WTC11 (cell line): ENCODE results near the gene MAGI2. TPM values are rescaled to one million over a fixed set of nuclear protein-coding genes. Genes with fewer than 3 reads are reported as not detected.

Experiments
- ATAC-seq: fragments of 200-7000 bp; cut with Tn5 transposase; 2 replicates; pipeline ENCODE4 v1.10.0; 2021; ENCODE audit warnings: mild to moderate bottlenecking, moderate library complexity
- CTCF ChIA-PET: fragments of 300-600 bp; sonication (Branson Sonifier 250); formaldehyde crosslinking; loops from one replicate; lab custom pipeline; 2021; ENCODE audit warnings: antibody characterized with exemption; lab: Charles Lee
- POLR2A ChIA-PET: fragments of 350-600 bp; sonication (Branson Sonifier 250); formaldehyde crosslinking; loops from one replicate; lab custom pipeline; 2021; ENCODE audit warnings: antibody characterized with exemption; lab: Charles Lee
- DNase-seq: peaks from one replicate; pipeline ENCODE4 v3.0.0; 2021; ENCODE audit warnings: low spot score
- H3K27ac Mint-ChIP-seq: 2 replicates; pipeline ENCODE4 v1.8.0; 2021; ENCODE audit warnings: mixed read lengths
- H3K27me3 Mint-ChIP-seq: 2 replicates; pipeline ENCODE4 v1.8.0; 2021; ENCODE audit warnings: low read depth, mild to moderate bottlenecking, moderate library complexity, mixed read lengths
- H3K36me3 Mint-ChIP-seq: 2 replicates; pipeline ENCODE4 v1.8.0; 2021; ENCODE audit warnings: mixed read lengths
- H3K4me1 Mint-ChIP-seq: 2 replicates; pipeline ENCODE4 v1.8.0; 2022; ENCODE audit warnings: mixed read lengths
- H3K4me3 Mint-ChIP-seq: 2 replicates; pipeline ENCODE4 v1.8.0; 2021; ENCODE audit warnings: mild to moderate bottlenecking, moderate library complexity, mixed read lengths
- H3K9me3 Mint-ChIP-seq: 2 replicates; pipeline ENCODE4 v1.8.0; 2021; ENCODE audit warnings: mixed read lengths
- AFF4 ChIP-seq: sonication (generic); formaldehyde crosslinking; IDR thresholded peaks from 2 replicates; pipeline ENCODE4 v1.8.1; 2023; ENCODE audit warnings: mild to moderate bottlenecking, missing genetic modification reagents, borderline replicate concordance
- CTCF ChIP-seq: fragments of 200-600 bp; IDR thresholded peaks from 2 replicates; pipeline ENCODE4 v1.8.0; 2022; ENCODE audit warnings: antibody characterized with exemption
- GABPB1 ChIP-seq: sonication (generic); formaldehyde crosslinking; IDR thresholded peaks from 2 replicates; pipeline ENCODE4 v1.8.1; 2023; ENCODE audit warnings: mild to moderate bottlenecking, missing genetic modification reagents
- MXD4 ChIP-seq: fragments of 250-450 bp; sonication (Bioruptor Pico); IDR thresholded peaks from 2 replicates; pipeline ENCODE4 v1.8.0; 2021; ENCODE audit warnings: mild to moderate bottlenecking, moderate library complexity, borderline replicate concordance
- NR2C2 ChIP-seq: sonication (generic); formaldehyde crosslinking; IDR thresholded peaks from 2 replicates; pipeline ENCODE4 v1.8.0; 2022; ENCODE audit warnings: mild to moderate bottlenecking, missing genetic modification reagents
- OVOL2 ChIP-seq: fragments of 250-450 bp; sonication (Bioruptor Pico); IDR thresholded peaks from 2 replicates; pipeline ENCODE4 v1.9.0; 2021; ENCODE audit warnings: mild to moderate bottlenecking, borderline replicate concordance
- RELA ChIP-seq: sonication (generic); formaldehyde crosslinking; IDR thresholded peaks from 2 replicates; pipeline ENCODE4 v1.8.1; 2022; ENCODE audit warnings: missing genetic modification reagents, mild to moderate bottlenecking, borderline replicate concordance
- TEAD4 ChIP-seq: sonication (generic); formaldehyde crosslinking; IDR thresholded peaks from 2 replicates; pipeline ENCODE4 v1.8.0; 2022; ENCODE audit warnings: mild to moderate bottlenecking, missing genetic modification reagents
- ZNF263 ChIP-seq: sonication (generic); formaldehyde crosslinking; IDR thresholded peaks from 2 replicates; pipeline ENCODE4 v1.8.1; 2022; ENCODE audit warnings: low read depth, mild to moderate bottlenecking, moderate library complexity, missing genetic modification reagents
- ZNF317 ChIP-seq: sonication (generic); formaldehyde crosslinking; IDR thresholded peaks from 2 replicates; pipeline ENCODE4 v1.8.1; 2023; ENCODE audit warnings: low read depth, mild to moderate bottlenecking, moderate library complexity, missing genetic modification reagents, borderline replicate concordance
- ZNF532 ChIP-seq: fragments of 250-450 bp; sonication (Bioruptor Pico); IDR thresholded peaks from 2 replicates; pipeline ENCODE4 v1.9.0; 2021; ENCODE audit warnings: mild to moderate bottlenecking, borderline replicate concordance
- total RNA-seq: library from RNA; stranded (reverse); gene quantifications from 3 replicates; pipeline ENCODE4 v1.2.3, GENCODE V29; 2021
- TF ChIP-seq, protein P1 (sequence below): sonication (generic); formaldehyde crosslinking; IDR thresholded peaks from 2 replicates; pipeline ENCODE4 v1.8.0; 2022; ENCODE audit warnings: mild to moderate bottlenecking, missing genetic modification reagents
- TF ChIP-seq, protein P2 (sequence below): sonication (generic); formaldehyde crosslinking; IDR thresholded peaks from 2 replicates; pipeline ENCODE4 v1.8.1; 2022; ENCODE audit warnings: missing genetic modification reagents, borderline replicate concordance
- TF ChIP-seq, protein P3 (sequence below): sonication (generic); formaldehyde crosslinking; IDR thresholded peaks from 2 replicates; pipeline ENCODE4 v1.8.1; 2023; ENCODE audit warnings: mild to moderate bottlenecking, missing genetic modification reagents, moderate library complexity
- TF ChIP-seq, protein P4 (sequence below): sonication (generic); formaldehyde crosslinking; IDR thresholded peaks from 2 replicates; pipeline ENCODE4 v1.8.1; 2022; ENCODE audit warnings: mild to moderate bottlenecking, moderate library complexity, missing genetic modification reagents
- TF ChIP-seq, protein P5 (sequence below): sonication (generic); formaldehyde crosslinking; IDR thresholded peaks from 2 replicates; pipeline ENCODE4 v1.8.1; 2023; ENCODE audit warnings: mild to moderate bottlenecking, moderate library complexity, missing genetic modification reagents

MAGI2 gene
- total RNA-seq, 1 experiment from 2014 or later, result 26.6 TPM

- POLR2A ChIA-PET, result no interaction called here
- TF ChIP-seq AFF4 (CRISPR knock-in tag) (no peak), MXD4 (CRISPR knock-in tag) (no peak), TEAD4 (no peak), NR2C2 (no peak), OVOL2 (no peak), ZNF263 (CRISPR knock-in tag) (no peak)
- TF ChIP-seq, protein P1, sequence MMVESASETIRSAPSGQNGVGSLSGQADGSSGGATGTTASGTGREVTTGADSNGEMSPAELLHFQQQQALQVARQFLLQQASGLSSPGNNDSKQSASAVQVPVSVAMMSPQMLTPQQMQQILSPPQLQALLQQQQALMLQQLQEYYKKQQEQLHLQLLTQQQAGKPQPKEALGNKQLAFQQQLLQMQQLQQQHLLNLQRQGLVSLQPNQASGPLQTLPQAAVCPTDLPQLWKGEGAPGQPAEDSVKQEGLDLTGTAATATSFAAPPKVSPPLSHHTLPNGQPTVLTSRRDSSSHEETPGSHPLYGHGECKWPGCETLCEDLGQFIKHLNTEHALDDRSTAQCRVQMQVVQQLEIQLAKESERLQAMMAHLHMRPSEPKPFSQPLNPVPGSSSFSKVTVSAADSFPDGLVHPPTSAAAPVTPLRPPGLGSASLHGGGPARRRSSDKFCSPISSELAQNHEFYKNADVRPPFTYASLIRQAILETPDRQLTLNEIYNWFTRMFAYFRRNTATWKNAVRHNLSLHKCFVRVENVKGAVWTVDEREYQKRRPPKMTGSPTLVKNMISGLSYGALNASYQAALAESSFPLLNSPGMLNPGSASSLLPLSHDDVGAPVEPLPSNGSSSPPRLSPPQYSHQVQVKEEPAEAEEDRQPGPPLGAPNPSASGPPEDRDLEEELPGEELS, result no peak
- TF ChIP-seq, protein P2, sequence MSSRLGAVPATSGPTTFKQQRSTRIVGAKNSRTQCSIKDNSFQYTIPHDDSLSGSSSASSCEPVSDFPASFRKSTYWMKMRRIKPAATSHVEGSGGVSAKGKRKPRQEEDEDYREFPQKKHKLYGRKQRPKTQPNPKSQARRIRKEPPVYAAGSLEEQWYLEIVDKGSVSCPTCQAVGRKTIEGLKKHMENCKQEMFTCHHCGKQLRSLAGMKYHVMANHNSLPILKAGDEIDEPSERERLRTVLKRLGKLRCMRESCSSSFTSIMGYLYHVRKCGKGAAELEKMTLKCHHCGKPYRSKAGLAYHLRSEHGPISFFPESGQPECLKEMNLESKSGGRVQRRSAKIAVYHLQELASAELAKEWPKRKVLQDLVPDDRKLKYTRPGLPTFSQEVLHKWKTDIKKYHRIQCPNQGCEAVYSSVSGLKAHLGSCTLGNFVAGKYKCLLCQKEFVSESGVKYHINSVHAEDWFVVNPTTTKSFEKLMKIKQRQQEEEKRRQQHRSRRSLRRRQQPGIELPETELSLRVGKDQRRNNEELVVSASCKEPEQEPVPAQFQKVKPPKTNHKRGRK (CRISPR knock-in tag), result no peak
- TF ChIP-seq, all 79 proteins: peak for 0
- no peaks in the 10 kb centered on the region for H3K9me3 Mint-ChIP-seq
- H3K36me3 Mint-ChIP-seq, result peaks cover 10% of the 10 kb centered on the region
- DNase-seq (no peak), ATAC-seq (no peak)
- H3K27me3 Mint-ChIP-seq, result no peaks in the 10 kb centered on the region
- no peak overlapping the region for H3K4me3 Mint-ChIP-seq
- CTCF ChIA-PET, result no interaction called here
- H3K4me1 Mint-ChIP-seq, result peaks cover 29% of the 10 kb centered on the region
- H3K27ac Mint-ChIP-seq, result no peak overlapping the region
Measured at GRCh38 chr7:78499971-78500370, 953.5 kb downstream of the MAGI2 start.

GRCh38 chr7:78499283-78499682 lies 954.2 kb downstream of the MAGI2 start:
- ChIA-PET CTCF (no interaction called here), POLR2A (no interaction called here)
- Mint-ChIP-seq H3K9me3 (no peaks in the 10 kb centered on the region), H3K27me3 (no peaks in the 10 kb centered on the region), H3K4me1 (peaks cover 35% of the 10 kb centered on the region), H3K36me3 (peaks cover 10% of the 10 kb centered on the region), H3K27ac (no peak overlapping the region), H3K4me3 (no peak overlapping the region)
- DNase-seq, result no peak
- ATAC-seq, result no peak
- TF ChIP-seq, protein P3, sequence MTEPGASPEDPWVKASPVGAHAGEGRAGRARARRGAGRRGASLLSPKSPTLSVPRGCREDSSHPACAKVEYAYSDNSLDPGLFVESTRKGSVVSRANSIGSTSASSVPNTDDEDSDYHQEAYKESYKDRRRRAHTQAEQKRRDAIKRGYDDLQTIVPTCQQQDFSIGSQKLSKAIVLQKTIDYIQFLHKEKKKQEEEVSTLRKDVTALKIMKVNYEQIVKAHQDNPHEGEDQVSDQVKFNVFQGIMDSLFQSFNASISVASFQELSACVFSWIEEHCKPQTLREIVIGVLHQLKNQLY (CRISPR knock-in tag), result no peak
- TF ChIP-seq, protein P4, sequence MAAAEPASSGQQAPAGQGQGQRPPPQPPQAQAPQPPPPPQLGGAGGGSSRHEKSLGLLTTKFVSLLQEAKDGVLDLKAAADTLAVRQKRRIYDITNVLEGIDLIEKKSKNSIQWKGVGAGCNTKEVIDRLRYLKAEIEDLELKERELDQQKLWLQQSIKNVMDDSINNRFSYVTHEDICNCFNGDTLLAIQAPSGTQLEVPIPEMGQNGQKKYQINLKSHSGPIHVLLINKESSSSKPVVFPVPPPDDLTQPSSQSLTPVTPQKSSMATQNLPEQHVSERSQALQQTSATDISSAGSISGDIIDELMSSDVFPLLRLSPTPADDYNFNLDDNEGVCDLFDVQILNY (CRISPR knock-in tag), result no peak
- TF ChIP-seq RELA (no peak), ZNF317 (no peak), ZNF532 (no peak), OVOL2 (no peak), CTCF (no peak), GABPB1 (no peak)
- TF ChIP-seq, protein P5, sequence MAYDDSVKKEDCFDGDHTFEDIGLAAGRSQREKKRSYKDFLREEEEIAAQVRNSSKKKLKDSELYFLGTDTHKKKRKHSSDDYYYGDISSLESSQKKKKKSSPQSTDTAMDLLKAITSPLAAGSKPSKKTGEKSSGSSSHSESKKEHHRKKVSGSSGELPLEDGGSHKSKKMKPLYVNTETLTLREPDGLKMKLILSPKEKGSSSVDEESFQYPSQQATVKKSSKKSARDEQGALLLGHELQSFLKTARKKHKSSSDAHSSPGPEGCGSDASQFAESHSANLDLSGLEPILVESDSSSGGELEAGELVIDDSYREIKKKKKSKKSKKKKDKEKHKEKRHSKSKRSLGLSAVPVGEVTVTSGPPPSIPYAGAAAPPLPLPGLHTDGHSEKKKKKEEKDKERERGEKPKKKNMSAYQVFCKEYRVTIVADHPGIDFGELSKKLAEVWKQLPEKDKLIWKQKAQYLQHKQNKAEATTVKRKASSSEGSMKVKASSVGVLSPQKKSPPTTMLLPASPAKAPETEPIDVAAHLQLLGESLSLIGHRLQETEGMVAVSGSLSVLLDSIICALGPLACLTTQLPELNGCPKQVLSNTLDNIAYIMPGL (CRISPR knock-in tag), result no peak
